A549 (cell line): ENCODE data around the gene ADSL. TPM values are rescaled to one million over a fixed set of nuclear protein-coding genes. Genes with fewer than 3 reads are reported as not detected.

Source experiments
- ATAC-seq, 2 experiments: fragments of 200-7000 bp in 1 of 2; fragments of >200 bp in 1 of 2; cut with Nextera tagmentation in 1 of 2; cut with Tn5 transposase in 1 of 2; 3 replicates each; pipeline versions ENCODE4 v1.8.0 to v1.9.1; 2018 to 2020; ENCODE audit warnings: mild to moderate bottlenecking in 1 of 2, moderate library complexity in 1 of 2
- CTCF ChIA-PET: fragments of 300-600 bp; sonication (Branson Sonifier 250); formaldehyde crosslinking; extraction: SDS; loops from one replicate; lab custom pipeline; 2021; ENCODE audit warnings: antibody characterized with exemption, inconsistent platforms; lab: Yijun Ruan, JAX
- POLR2A ChIA-PET: fragments of 350-600 bp; formaldehyde crosslinking; extraction: SDS; loops from one replicate; lab custom pipeline; 2021; ENCODE audit warnings: antibody characterized with exemption, inconsistent platforms; lab: Yijun Ruan, JAX
- DNase-seq, 2 experiments: peaks; one replicate each; pipeline versions ENCODE4 v3.0.0 to v3.0.0-alpha.2; 2011 to 2016; ENCODE audit warnings: low read depth in 1 of 2, low spot score in 1 of 2
- FAIRE-seq: peaks from 2 replicates; lab custom pipeline; 2011; peaks lifted over from hg19 to GRCh38; lab: Jason Lieb, UNC
- H3K27ac ChIP-seq, 2 experiments: fragments of >200 bp; sonication (Bioruptor Twin); formaldehyde crosslinking; 3 replicates each; pipeline ENCODE4 v1.5.1; 2016 to 2017
- H3K4me1 ChIP-seq: fragments of >200 bp; sonication (Bioruptor Twin); formaldehyde crosslinking; 3 replicates; pipeline ENCODE4 v1.6.1; 2016
- H3K4me2 ChIP-seq: fragments of >200 bp; sonication (Bioruptor Twin); formaldehyde crosslinking; 3 replicates; pipeline ENCODE4 v1.6.1; 2016
- H3K4me3 ChIP-seq: fragments of >200 bp; sonication (Bioruptor Twin); formaldehyde crosslinking; 3 replicates; pipeline ENCODE4 v1.5.1; 2016
- H3K9me3 ChIP-seq: fragments of >200 bp; sonication (Bioruptor Twin); formaldehyde crosslinking; 3 replicates; pipeline ENCODE4 v1.6.1; 2016
- ATOH8 ChIP-seq: fragments of 250-450 bp; sonication (Bioruptor Pico); IDR thresholded peaks from 2 replicates; pipeline ENCODE4 v1.5.0; 2020; ENCODE audit warnings: low read depth, mild to moderate bottlenecking, moderate library complexity
- BCL3 ChIP-seq: fragments of >200 bp; sonication (Bioruptor Twin); formaldehyde crosslinking; IDR thresholded peaks from 3 replicates; pipeline ENCODE4 v1.6.1; 2016
- CBX2 ChIP-seq: fragments of 200-600 bp; sonication (generic); IDR thresholded peaks from 2 replicates; pipeline ENCODE4 v1.6.1; 2016; ENCODE audit warnings: low read depth, mild to moderate bottlenecking, borderline replicate concordance
- CBX8 ChIP-seq: fragments of 200-600 bp; sonication (generic); IDR thresholded peaks from 2 replicates; pipeline ENCODE4 v1.6.1; 2016
- CEBPB ChIP-seq, 2 experiments: fragments of >200 bp in 1 of 2; sonication (Bioruptor Twin) in 1 of 2; formaldehyde crosslinking in 1 of 2; IDR thresholded peaks; 2 replicates each; pipeline ENCODE4 v1.6.1; 2012 to 2016
- CTCF ChIP-seq: fragments of >200 bp; sonication (Bioruptor Twin); formaldehyde crosslinking; IDR thresholded peaks from 3 replicates; pipeline ENCODE4 v1.5.1; 2016
- E2F6 ChIP-seq: IDR thresholded peaks from 2 replicates; pipeline ENCODE4 v1.6.1; 2012; ENCODE audit warnings: low read depth, borderline replicate concordance
- EHF ChIP-seq: fragments of 250-450 bp; sonication (Bioruptor Pico); IDR thresholded peaks from 2 replicates; pipeline ENCODE4 v1.5.0; 2020; ENCODE audit warnings: mild to moderate bottlenecking
- ESRRA ChIP-seq: fragments of 150-350 bp; IDR thresholded peaks from 2 replicates; pipeline ENCODE4 v1.6.1; 2014; ENCODE audit warnings: mild to moderate bottlenecking, low read length, borderline replicate concordance
- FOSB ChIP-seq: fragments of 250-450 bp; sonication (Bioruptor Pico); IDR thresholded peaks from 2 replicates; pipeline ENCODE4 v1.5.0; 2020; ENCODE audit warnings: mild to moderate bottlenecking, moderate library complexity
- FOSL2 ChIP-seq, 2 experiments: fragments of 450-650 bp in 1 of 2; fragments of >200 bp in 1 of 2; sonication (Bioruptor Twin) in 1 of 2; formaldehyde crosslinking; IDR thresholded peaks; 2 replicates each; pipeline versions ENCODE4 v1.5.0 to v1.6.1; 2016 to 2020; ENCODE audit warnings: mild to moderate bottlenecking in 1 of 2, moderate library complexity in 1 of 2
- FOXS1 ChIP-seq: fragments of 250-450 bp; sonication (Bioruptor Pico); IDR thresholded peaks from 2 replicates; pipeline ENCODE4 v1.5.0; 2020; ENCODE audit warnings: mild to moderate bottlenecking, moderate library complexity
- GATA3 ChIP-seq: IDR thresholded peaks from 2 replicates; pipeline ENCODE4 v1.6.1; 2012; ENCODE audit warnings: borderline replicate concordance
- HDAC2 ChIP-seq: fragments of 200-600 bp; sonication (generic); IDR thresholded peaks from 2 replicates; pipeline ENCODE4 v1.6.1; 2016
- HES2 ChIP-seq: fragments of >200 bp; sonication (Bioruptor Twin); formaldehyde crosslinking; IDR thresholded peaks from 2 replicates; pipeline ENCODE4 v1.6.1; 2016
- HMGXB4 ChIP-seq: fragments of 250-450 bp; sonication (Bioruptor Pico); IDR thresholded peaks from 2 replicates; pipeline ENCODE4 v1.5.0; 2021; ENCODE audit warnings: mild to moderate bottlenecking, moderate library complexity, borderline replicate concordance
- HOXB5 ChIP-seq: fragments of 250-450 bp; sonication (Bioruptor Pico); IDR thresholded peaks from 2 replicates; pipeline ENCODE4 v1.5.0; 2020; ENCODE audit warnings: mild to moderate bottlenecking, moderate library complexity
- KDM1A ChIP-seq: fragments of 200-600 bp; sonication (generic); IDR thresholded peaks from 2 replicates; pipeline ENCODE4 v1.6.1; 2016; ENCODE audit warnings: low read depth, mild to moderate bottlenecking
- MAZ ChIP-seq: fragments of 150-350 bp; IDR thresholded peaks from 2 replicates; pipeline ENCODE4 v1.6.1; 2014; ENCODE audit warnings: antibody characterized with exemption, low read depth, low read length, borderline replicate concordance
- NFE2L2 ChIP-seq: fragments of 150-350 bp; conservative IDR thresholded peaks from 2 replicates; pipeline ENCODE4 v1.6.1; 2014; ENCODE audit warnings: low read length
- NR3C1 ChIP-seq: fragments of >200 bp; sonication (Bioruptor Twin); formaldehyde crosslinking; IDR thresholded peaks from 3 replicates; pipeline ENCODE4 v1.6.1; 2017
- PHF8 ChIP-seq: fragments of 200-600 bp; sonication (generic); IDR thresholded peaks from 2 replicates; pipeline ENCODE4 v1.6.1; 2016; ENCODE audit warnings: low read depth, mild to moderate bottlenecking, antibody characterized with exemption, moderate library complexity, borderline replicate concordance
- POLR2A ChIP-seq: IDR thresholded peaks from 2 replicates; pipeline ENCODE4 v1.6.1; 2012; ENCODE audit warnings: mild to moderate bottlenecking, low read length
- RAD21 ChIP-seq, 2 experiments: fragments of >200 bp in 1 of 2; sonication (Bioruptor Twin) in 1 of 2; formaldehyde crosslinking in 1 of 2; IDR thresholded peaks in 1 of 2; conservative IDR thresholded peaks in 1 of 2; 2 replicates in 1 of 2; 3 replicates in 1 of 2; pipeline ENCODE4 v1.6.1; 2012 to 2018; ENCODE audit warnings: inconsistent platforms in 1 of 2
- RCOR1 ChIP-seq: fragments of 150-350 bp; IDR thresholded peaks from 2 replicates; pipeline ENCODE4 v1.6.1; 2014; ENCODE audit warnings: antibody characterized with exemption, low read length, low read depth
- SMC3 ChIP-seq: fragments of >200 bp; sonication (Bioruptor Twin); formaldehyde crosslinking; IDR thresholded peaks from 3 replicates; pipeline ENCODE4 v1.6.1; 2018; ENCODE audit warnings: inconsistent platforms
- TFCP2L1 ChIP-seq: fragments of 250-450 bp; sonication (Bioruptor Pico); IDR thresholded peaks from 2 replicates; pipeline ENCODE4 v1.5.0; 2021; ENCODE audit warnings: mild to moderate bottlenecking
- ZSCAN20 ChIP-seq: fragments of 250-450 bp; sonication (Bioruptor Pico); IDR thresholded peaks from 2 replicates; pipeline ENCODE4 v1.8.0; 2022; ENCODE audit warnings: mild to moderate bottlenecking, moderate library complexity
- WGBS: methylation state at CpG from one replicate; pipeline ENCODE4 v1.1.6; 2017; ENCODE audit errors: missing lambda C conversion rate; 5-methylcytosine and 5-hydroxymethylcytosine counted together
- polyA plus RNA-seq, 4 experiments: library from polyadenylated mRNA; depleted of rRNA in 3 of 4; stranded (reverse); fragments of >200 nt; fragmentation: RNase III in 1 of 4; extraction: RNeasy Plus Mini Kit Qiagen cat#74134 plus additional on column Dnase treatment in 1 of 4; gene quantifications; 2 replicates in 3 of 4; 3 replicates in 1 of 4; pipeline ENCODE4 v1.2.3, GENCODE V29; 2011 to 2017

Gene ADSL
- polyA plus RNA-seq, 2 of the 4 experiments (the other 2 are of a cell fraction): 85.6 to 126 TPM

GRCh38 chr22:40394607-40395006, 48.3 kb downstream of the ADSL start:
- WGBS: 91% methylated on average over 3 of the region's 3 CpGs
- TF ChIP-seq MAZ: no peak
- TF ChIP-seq FOSL2 (IDR thresholded peaks at IDR 0.05): no peak
- TF ChIP-seq FOSL2 (CRISPR knock-in tag; IDR thresholded peaks at IDR 0.05): no peak
- TF ChIP-seq NFE2L2: no peak
- TF ChIP-seq HDAC2: no peak
- no peak for TF ChIP-seq RCOR1
- no peak for TF ChIP-seq EHF (CRISPR knock-in tag)
- no peak for TF ChIP-seq PHF8
- no peak for TF ChIP-seq E2F6
- DNase-seq (no peak), ATAC-seq (no peak), FAIRE-seq (no peak)
- H3K4me3 ChIP-seq: no peak overlapping the region
- CTCF ChIA-PET: interaction anchor here (0.8 kb wide), 1 partner anchor 41 kb away, joined by 3 read pairs; no protein-coding TSS in a partner anchor
- POLR2A ChIA-PET: no interaction called here
- no peak overlapping the region for H3K27ac ChIP-seq
- H3K4me2 ChIP-seq: no peak overlapping the region
- H3K4me1 ChIP-seq: no peaks in the 10 kb centered on the region
- no peaks in the 10 kb centered on the region for H3K9me3 ChIP-seq

GRCh38 chr22:40395607-40396006, 49.3 kb downstream of the ADSL start:
- Histone ChIP-seq H3K4me1 (no peaks in the 10 kb centered on the region), H3K4me2 (no peak overlapping the region), H3K4me3 (no peak overlapping the region), H3K9me3 (no peaks in the 10 kb centered on the region), H3K27ac (no peak overlapping the region)
- CTCF ChIA-PET: no interaction called here
- TF ChIP-seq SMC3: no peak
- TF ChIP-seq GATA3: no peak
- TF ChIP-seq HDAC2: no peak
- TF ChIP-seq CBX8: no peak
- TF ChIP-seq HOXB5 (CRISPR knock-in tag): no peak
- TF ChIP-seq CBX2: no peak
- no peak for TF ChIP-seq NR3C1
- TF ChIP-seq CEBPB (IDR thresholded peaks at IDR 0.05): no peak
- TF ChIP-seq TFCP2L1: no peak
- no peak for TF ChIP-seq FOSB (CRISPR knock-in tag)
- TF ChIP-seq CTCF: no peak
- no peak for TF ChIP-seq POLR2A
- TF ChIP-seq ESRRA: no peak
- no peak for TF ChIP-seq ZSCAN20
- POLR2A ChIA-PET: no interaction called here
- no peak for DNase-seq
- no peak for ATAC-seq
- FAIRE-seq: no peak
- WGBS: 99% methylated on average over 7 of the region's 7 CpGs

- DNase-seq (no peak), ATAC-seq (no peak; a peak in 1 of 6 replicates), FAIRE-seq (no peak)
- CTCF ChIA-PET: no interaction called here
- POLR2A ChIA-PET: no interaction called here
- no peak for TF ChIP-seq BCL3
- TF ChIP-seq NFE2L2: no peak
- no peak for TF ChIP-seq HES2
- no peak for TF ChIP-seq RAD21 (conservative IDR thresholded peaks at IDR 0.05 in 1 of 2, IDR thresholded peaks at IDR 0.05 in 1 of 2)
- no peak for TF ChIP-seq EHF (CRISPR knock-in tag)
- no peak for TF ChIP-seq HMGXB4 (CRISPR knock-in tag)
- no peak for TF ChIP-seq FOSB (CRISPR knock-in tag)
- no peak for TF ChIP-seq KDM1A
- no peak for TF ChIP-seq ATOH8 (CRISPR knock-in tag)
- TF ChIP-seq SMC3: no peak
- no peak for TF ChIP-seq GATA3
- TF ChIP-seq FOXS1 (CRISPR knock-in tag): no peak
- Histone ChIP-seq H3K4me1 (no peaks in the 10 kb centered on the region), H3K4me2 (no peak overlapping the region), H3K27ac (no peak overlapping the region), H3K9me3 (no peaks in the 10 kb centered on the region), H3K4me3 (no peak overlapping the region)
- 84% methylated on average over 4 of the region's 4 CpGs for WGBS
Observed at GRCh38 chr22:40396882-40397281, 50.6 kb downstream of the ADSL start.
